Measurements from ENCODE around the gene DCST2.

Gene DCST2

DNA sequence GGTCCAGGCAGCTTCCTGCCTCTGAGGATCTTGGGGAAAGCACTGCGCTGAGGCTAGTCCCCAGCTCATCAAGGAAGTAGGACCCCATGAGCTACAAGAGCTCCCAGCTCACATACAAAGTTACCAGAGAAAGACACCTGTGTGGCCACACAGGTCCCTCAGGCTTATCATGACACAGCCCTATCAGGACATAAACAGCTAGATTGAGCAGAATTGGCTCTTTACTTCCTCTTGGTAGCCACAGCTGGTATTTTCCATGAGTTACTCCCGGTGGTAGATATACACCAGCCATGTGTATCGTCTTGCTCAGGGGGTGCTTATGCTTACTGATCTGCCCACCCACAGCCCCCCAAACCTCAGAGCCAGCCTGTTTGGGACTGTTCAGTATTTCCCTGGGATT is 39.0 kb downstream of the DCST2 start:
- Histone ChIP-seq H3K27ac (no peak overlapping the region), H3K4me3 (ENCODE audit: low read depth in 1 of 2, low read length in 1 of 2) (no peak overlapping the region), H3K36me3 (peaks cover 4% of the 10 kb centered on the region), H3K27me3 (no peaks in the 10 kb centered on the region), H3K4me1 (ENCODE audit: control insufficient read depth in 1 of 2, insufficient read depth in 1 of 2, low read depth in 1 of 2, low read length in 1 of 2) (peaks cover 24 to 26% of the 10 kb centered on the region in 2 experiments), H3K9me3 (no peaks in the 10 kb centered on the region)
- TF ChIP-seq, protein P1, sequence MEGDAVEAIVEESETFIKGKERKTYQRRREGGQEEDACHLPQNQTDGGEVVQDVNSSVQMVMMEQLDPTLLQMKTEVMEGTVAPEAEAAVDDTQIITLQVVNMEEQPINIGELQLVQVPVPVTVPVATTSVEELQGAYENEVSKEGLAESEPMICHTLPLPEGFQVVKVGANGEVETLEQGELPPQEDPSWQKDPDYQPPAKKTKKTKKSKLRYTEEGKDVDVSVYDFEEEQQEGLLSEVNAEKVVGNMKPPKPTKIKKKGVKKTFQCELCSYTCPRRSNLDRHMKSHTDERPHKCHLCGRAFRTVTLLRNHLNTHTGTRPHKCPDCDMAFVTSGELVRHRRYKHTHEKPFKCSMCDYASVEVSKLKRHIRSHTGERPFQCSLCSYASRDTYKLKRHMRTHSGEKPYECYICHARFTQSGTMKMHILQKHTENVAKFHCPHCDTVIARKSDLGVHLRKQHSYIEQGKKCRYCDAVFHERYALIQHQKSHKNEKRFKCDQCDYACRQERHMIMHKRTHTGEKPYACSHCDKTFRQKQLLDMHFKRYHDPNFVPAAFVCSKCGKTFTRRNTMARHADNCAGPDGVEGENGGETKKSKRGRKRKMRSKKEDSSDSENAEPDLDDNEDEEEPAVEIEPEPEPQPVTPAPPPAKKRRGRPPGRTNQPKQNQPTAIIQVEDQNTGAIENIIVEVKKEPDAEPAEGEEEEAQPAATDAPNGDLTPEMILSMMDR (IDR thresholded peaks at IDR 0.05) = no peak

- no peak overlapping the region for H3K27ac ChIP-seq
- no peaks in the 10 kb centered on the region for H3K27me3 ChIP-seq
- H3K4me3 ChIP-seq (ENCODE audit: low read depth in 1 of 2, low read length in 1 of 2) = no peak overlapping the region
- peaks cover 7% of the 10 kb centered on the region for H3K36me3 ChIP-seq
- no peaks in the 10 kb centered on the region for H3K9me3 ChIP-seq
- peaks cover 21 to 22% of the 10 kb centered on the region in 2 experiments for H3K4me1 ChIP-seq (ENCODE audit: control insufficient read depth in 1 of 2, insufficient read depth in 1 of 2, low read depth in 1 of 2, low read length in 1 of 2)
- TF ChIP-seq, protein P1 (IDR thresholded peaks at IDR 0.05) = no peak
Measured at GRCh38 chr1:154994269-154994587, 39.4 kb downstream of the DCST2 start.

DNA sequence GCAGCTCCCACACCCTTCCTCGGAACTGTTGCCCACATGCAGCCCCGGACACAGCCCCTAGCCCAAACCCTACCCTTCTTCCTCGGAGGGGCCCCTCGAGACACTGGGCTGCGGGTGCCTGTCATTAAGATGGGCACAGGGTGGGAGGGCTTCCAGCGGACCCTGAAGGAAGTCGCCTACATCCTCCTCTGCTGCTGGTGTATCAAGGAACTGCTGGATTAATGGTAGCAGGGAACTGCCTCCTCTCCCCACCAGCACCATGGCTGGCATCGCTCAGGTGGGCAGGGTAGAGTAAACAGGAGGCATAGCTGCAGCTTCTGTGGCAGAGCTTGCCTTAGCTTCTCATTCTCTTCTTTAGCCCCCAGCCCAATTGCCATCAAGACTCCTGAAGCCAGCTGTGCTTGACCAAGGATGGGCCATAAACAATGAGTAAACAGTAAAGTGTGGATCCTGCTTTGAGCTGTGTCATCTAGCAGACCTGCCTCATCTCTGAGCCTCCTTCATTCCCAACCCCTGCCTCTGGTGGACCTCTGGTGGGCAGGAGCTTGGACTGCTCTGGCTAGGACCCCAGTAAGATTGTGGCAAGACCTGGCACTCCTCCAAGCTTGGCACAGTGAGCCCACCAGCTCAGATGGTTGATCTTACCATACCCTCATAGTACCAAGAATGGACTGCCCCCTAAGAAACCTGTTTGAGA is 39.9 kb downstream of the DCST2 start, which contains the start of gene LENEP:
TSS of gene LENEP (plus strand) at position 15 of the 697 bp plus-strand sequence. CDS start at position 37, 22 bp downstream.
- H3K4me1 ChIP-seq (ENCODE audit: control insufficient read depth in 1 of 2, insufficient read depth in 1 of 2, low read depth in 1 of 2, low read length in 1 of 2) = peaks cover 16 to 17% of the 10 kb centered on the region in 2 experiments
- TF ChIP-seq, protein P1 (IDR thresholded peaks at IDR 0.05) = no peak
- H3K36me3 ChIP-seq = peaks cover 11% of the 10 kb centered on the region
- no peaks in the 10 kb centered on the region for H3K27me3 ChIP-seq
- H3K4me3 ChIP-seq (ENCODE audit: low read depth in 1 of 2, low read length in 1 of 2) = no peak within 1 kb of the TSS
- no peaks in the 10 kb centered on the region for H3K9me3 ChIP-seq
- no peak within 1 kb of the TSS for H3K27ac ChIP-seq

DNA sequence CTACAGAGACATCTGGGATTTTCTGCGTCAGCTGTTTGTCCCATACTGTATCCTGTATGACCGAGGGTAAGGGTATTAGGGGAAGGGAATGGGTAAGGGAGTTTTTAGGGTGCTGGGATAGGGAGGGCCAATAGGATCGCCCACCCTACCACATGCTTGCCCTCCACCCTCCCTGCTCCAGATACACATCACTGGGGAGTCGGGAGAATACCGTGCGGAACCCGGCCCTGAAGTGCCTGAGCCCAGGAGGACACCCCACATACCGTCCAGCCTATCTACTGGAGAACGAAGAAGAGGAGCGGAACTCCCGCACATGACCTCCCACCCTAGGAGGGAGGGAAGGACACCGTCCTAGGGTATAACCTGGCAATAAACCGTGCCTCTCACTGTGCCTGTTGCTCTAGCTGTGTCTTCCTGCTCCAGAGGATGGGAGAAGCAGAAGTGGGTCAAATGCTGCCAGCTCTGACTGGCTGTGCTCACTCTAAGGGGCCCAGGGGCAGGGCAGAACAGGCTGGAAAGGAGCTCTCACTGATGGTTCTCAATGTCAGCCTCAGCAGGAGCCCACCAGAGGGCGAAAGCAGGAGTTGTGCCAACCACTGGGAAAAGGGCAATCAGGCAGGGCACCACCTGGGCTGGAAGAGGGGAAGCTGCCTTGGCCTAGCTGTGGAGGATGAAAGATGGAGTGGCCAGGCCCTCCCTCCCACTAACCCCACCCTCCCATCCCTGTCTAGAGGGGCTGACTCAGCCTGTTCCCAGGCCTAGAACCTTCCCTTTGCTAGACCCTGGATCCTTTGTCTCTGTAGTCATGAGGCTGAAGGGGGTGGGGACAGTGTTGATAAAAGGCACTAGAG is 40.6 kb downstream of the DCST2 start:
- Histone ChIP-seq H3K9me3 (no peaks in the 10 kb centered on the region), H3K27ac (no peak overlapping the region), H3K4me1 (ENCODE audit: control insufficient read depth in 1 of 2, insufficient read depth in 1 of 2, low read depth in 1 of 2, low read length in 1 of 2) (peaks cover 11 to 12% of the 10 kb centered on the region in 2 experiments), H3K4me3 (ENCODE audit: low read depth in 1 of 2, low read length in 1 of 2) (no peak overlapping the region), H3K27me3 (no peaks in the 10 kb centered on the region), H3K36me3 (peaks cover 19% of the 10 kb centered on the region)
- TF ChIP-seq, protein P1 (IDR thresholded peaks at IDR 0.05) = no peak

- TF ChIP-seq, protein P1 (IDR thresholded peaks at IDR 0.05) = no peak
- H3K36me3 ChIP-seq = peaks cover 21% of the 10 kb centered on the region
Measured at GRCh38 chr1:154990276-154990675, 43.3 kb downstream of the DCST2 start.

More at GRCh38 chr1:154990276-154990675, 43.3 kb downstream of the DCST2 start:
- Histone ChIP-seq H3K4me3 (ENCODE audit: low read depth in 1 of 2, low read length in 1 of 2) (no peak overlapping the region), H3K9me3 (no peaks in the 10 kb centered on the region), H3K27ac (no peak overlapping the region), H3K27me3 (no peaks in the 10 kb centered on the region), H3K4me1 (ENCODE audit: control insufficient read depth in 1 of 2, insufficient read depth in 1 of 2, low read depth in 1 of 2, low read length in 1 of 2) (peaks cover 0 to 7% of the 10 kb centered on the region in 2 experiments)
